Gastrocnemius medialis (tissue), 4 donors: ENCODE measurements around the gene SLC66A1. TPM values are rescaled to one million over a fixed set of nuclear protein-coding genes. Genes with fewer than 3 reads are reported as not detected.
A peak's percentile ranks its signal among the peaks of the same experiment; 100 is the strongest.

ENCODE experiments used
- ATAC-seq, 2 donors: fragments of 150-250 bp; one replicate each; pipeline ENCODE4 v1.9.1; 2016
- DNase-seq, 2 donors: peaks; one replicate each; pipeline ENCODE4 v3.0.0-alpha.2; 2019
- H3K27ac ChIP-seq, 4 donors: fragments of 200-600 bp; sonication (generic); 1 replicate in 1 of 4; 2 replicates in 3 of 4; pipeline ENCODE4 v1.5.1; 2016 to 2018; ENCODE audit warnings: mild to moderate bottlenecking in 2 of 4, moderate library complexity in 1 of 4
- H3K27me3 ChIP-seq, 3 donors: fragments of 200-600 bp; sonication (generic) in 2 of 3; 1 replicate in 1 of 3; 2 replicates in 2 of 3; pipeline versions ENCODE4 v1.5.1 to v1.6.0; 2016 to 2019; ENCODE audit warnings: mild to moderate bottlenecking in 1 of 3, moderate library complexity in 1 of 3
- H3K36me3 ChIP-seq, 2 donors: fragments of 200-600 bp; sonication (generic) in 1 of 2; one replicate each; pipeline ENCODE4 v1.5.1; 2017 to 2018
- H3K4me1 ChIP-seq, 2 donors: fragments of 200-600 bp; sonication (generic) in 1 of 2; one replicate each; pipeline ENCODE4 v1.5.1; 2016 to 2017; ENCODE audit warnings: mild to moderate bottlenecking in 2 of 2
- H3K4me3 ChIP-seq, 4 donors: fragments of 200-600 bp; sonication (generic) in 3 of 4; 1 replicate in 1 of 4; 2 replicates in 3 of 4; pipeline ENCODE4 v1.5.1; 2016 to 2019; ENCODE audit warnings: mild to moderate bottlenecking in 2 of 4
- H3K9me3 ChIP-seq, 3 donors: fragments of 200-600 bp; sonication (generic) in 2 of 3; 1 replicate in 1 of 3; 2 replicates in 2 of 3; pipeline ENCODE4 v1.5.1; 2016 to 2019
- CTCF ChIP-seq, 5 experiments: fragments of 450-650 bp in 3 of 5; fragments of 200-600 bp in 2 of 5; sonication (generic) in 2 of 5; IDR thresholded peaks in 4 of 5; conservative IDR thresholded peaks in 1 of 5; 1 replicate in 4 of 5; 2 replicates in 1 of 5; pipeline ENCODE4 v1.5.1; 2016 to 2019; ENCODE audit warnings: antibody characterized with exemption in 5 of 5, mild to moderate bottlenecking in 3 of 5, moderate library complexity in 3 of 5
- POLR2A ChIP-seq, 2 donors: fragments of 450-650 bp; IDR thresholded peaks; one replicate each; pipeline ENCODE4 v1.6.1; 2017; ENCODE audit warnings: antibody characterized with exemption in 2 of 2, mild to moderate bottlenecking in 2 of 2, moderate library complexity in 2 of 2
- in situ Hi-C, 4 donors: fragments of 200-750 bp; cut with MboI; loops; one replicate each; pipeline versions ENCODE4 v1.15.0 to v1.8.0; 2017; ENCODE audit warnings: low sequenced_read_pairs in 4 of 4
- intact Hi-C: fragments of 100-400 bp; cut with DNase I; formaldehyde crosslinking; loops from one replicate; pipeline ENCODE4 v1.15.1; 2023; ENCODE audit warnings: low total_unique reads
- total RNA-seq, 4 donors: library from RNA; depleted of rRNA; stranded (reverse); fragments of >200 nt; gene quantifications; one replicate each; pipeline versions ENCODE4 v1.1.0 to v1.2.3, GENCODE V29; 2016

SLC66A1 gene
- total RNA-seq, 4 donors from 2014 or later = 13.9 to 30.0 (median 19.3) TPM

- no peak overlapping the region for H3K27ac ChIP-seq
- no peak for TF ChIP-seq POLR2A (IDR thresholded peaks at IDR 0.05)
- no peak for TF ChIP-seq CTCF (IDR thresholded peaks at IDR 0.05 in 4 of 5, conservative IDR thresholded peaks at IDR 0.05 in 1 of 5)
- in situ Hi-C loops = no loop called here
- no peak overlapping the region for H3K4me3 ChIP-seq
- ATAC-seq (no peak), DNase-seq (no peak)
- H3K36me3 ChIP-seq = peaks cover 0 to 56% of the 10 kb centered on the region in 2 donors
- H3K27me3 ChIP-seq = no peaks in the 10 kb centered on the region
- intact Hi-C loops = no loop called here
- H3K9me3 ChIP-seq = no peaks in the 10 kb centered on the region
- peaks cover 15 to 19% of the 10 kb centered on the region in 2 donors for H3K4me1 ChIP-seq
These were observed 44.1 kb downstream of the SLC66A1 start for GRCh38 chr1:19356266-19356665.

GRCh38 chr1:19357299-19357986 is 45.3 kb downstream of the SLC66A1 start:
- Histone ChIP-seq H3K4me1 (peaks cover 21% of the 10 kb centered on the region in 2 donors), H3K9me3 (no peaks in the 10 kb centered on the region), H3K27me3 (no peaks in the 10 kb centered on the region), H3K27ac (no peak overlapping the region), H3K4me3 (no peak overlapping the region), H3K36me3 (peaks cover 0 to 47% of the 10 kb centered on the region in 2 donors)
- TF ChIP-seq CTCF (IDR thresholded peaks at IDR 0.05 in 4 of 5, conservative IDR thresholded peaks at IDR 0.05 in 1 of 5) (no peak), POLR2A (IDR thresholded peaks at IDR 0.05) (no peak)
- intact Hi-C loops (no loop called here), in situ Hi-C loops (no loop called here)
- DNase-seq (no peak), ATAC-seq (no peak)

- H3K4me3 ChIP-seq = no peak overlapping the region
- H3K27me3 ChIP-seq = no peaks in the 10 kb centered on the region
- peaks cover 0 to 34% of the 10 kb centered on the region in 2 donors for H3K36me3 ChIP-seq
- in situ Hi-C loops = no loop called here
- DNase-seq (no peak), ATAC-seq (no peak)
- intact Hi-C loops = no loop called here
- peaks cover 24% of the 10 kb centered on the region in 2 donors for H3K4me1 ChIP-seq
- no peak for TF ChIP-seq CTCF (IDR thresholded peaks at IDR 0.05 in 4 of 5, conservative IDR thresholded peaks at IDR 0.05 in 1 of 5)
- TF ChIP-seq POLR2A (IDR thresholded peaks at IDR 0.05) = no peak
- H3K27ac ChIP-seq = no peak overlapping the region
- H3K9me3 ChIP-seq = no peaks in the 10 kb centered on the region
These were observed 46.6 kb downstream of the SLC66A1 start for GRCh38 chr1:19358710-19359109.

- Histone ChIP-seq H3K9me3 (no peaks in the 10 kb centered on the region), H3K4me1 (peaks cover 27 to 29% of the 10 kb centered on the region in 2 donors), H3K27ac (no peak overlapping the region), H3K4me3 (no peak overlapping the region), H3K27me3 (no peaks in the 10 kb centered on the region), H3K36me3 (peaks cover 0 to 28% of the 10 kb centered on the region in 2 donors)
- in situ Hi-C loops (no loop called here), intact Hi-C loops (no loop called here)
- no peak for TF ChIP-seq CTCF (IDR thresholded peaks at IDR 0.05 in 4 of 5, conservative IDR thresholded peaks at IDR 0.05 in 1 of 5)
- TF ChIP-seq POLR2A (IDR thresholded peaks at IDR 0.05) = no peak
- peak in 1 of 2 donors; percentile 26 for ATAC-seq
- DNase-seq = no peak
These were observed 47.2 kb downstream of the SLC66A1 start for GRCh38 chr1:19359357-19359756.
